Stimulated activated CD4-positive, alpha-beta T cell treated with anti-CD3 and anti-CD28 coated beads, TNF-alpha, amount 100 ng/mL, for 24 hours (primary cell): ENCODE data around the gene ATXN1.

Experiments used
- DNase-seq, 3 experiments: peaks; one replicate each; pipeline ENCODE4 v3.0.0-alpha.2; 2020; ENCODE audit warnings: low read depth in 3 of 3

ATXN1 gene

DNA sequence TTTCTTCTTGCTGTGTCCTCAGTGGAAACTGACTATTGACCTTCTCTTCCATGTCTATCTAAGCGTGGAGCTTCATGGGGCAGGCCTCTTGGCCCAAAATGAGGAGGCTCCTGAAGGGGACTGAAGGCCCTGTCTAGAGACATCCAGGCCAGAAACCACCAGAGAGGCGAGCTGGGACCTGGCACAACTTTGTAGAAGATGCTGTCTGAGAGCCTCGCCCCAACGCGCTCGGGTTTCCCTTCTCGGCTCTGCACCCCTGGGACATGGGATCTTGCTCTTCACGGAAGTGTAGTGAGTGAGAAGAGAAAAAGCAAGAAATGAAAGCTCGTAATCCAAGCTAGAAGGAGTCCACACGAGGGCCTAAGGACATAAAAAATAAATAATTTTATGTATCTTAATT is 426.1 kb downstream of the ATXN1 start:
- DNase-seq: no peak

DNA sequence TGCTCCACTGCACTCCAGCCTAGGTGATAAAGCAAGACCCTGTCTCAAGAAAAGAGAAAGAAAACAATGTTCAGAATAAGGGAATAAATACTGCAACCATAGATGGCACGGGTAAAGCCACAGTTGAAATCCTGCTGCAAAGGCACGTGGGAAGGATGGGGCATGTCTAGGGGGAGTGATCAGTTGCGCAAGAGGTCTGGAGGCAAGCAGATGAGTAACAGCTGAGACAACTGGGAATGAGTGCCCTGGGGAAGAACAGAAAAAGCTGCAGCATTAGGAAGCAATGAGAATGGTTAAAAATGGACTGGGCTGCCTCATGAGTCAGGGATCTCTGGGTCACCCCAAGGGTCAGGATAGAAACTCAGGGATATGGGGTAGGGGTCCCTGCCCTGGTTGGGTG is 426.6 kb downstream of the ATXN1 start:
- DNase-seq: no peak

DNA sequence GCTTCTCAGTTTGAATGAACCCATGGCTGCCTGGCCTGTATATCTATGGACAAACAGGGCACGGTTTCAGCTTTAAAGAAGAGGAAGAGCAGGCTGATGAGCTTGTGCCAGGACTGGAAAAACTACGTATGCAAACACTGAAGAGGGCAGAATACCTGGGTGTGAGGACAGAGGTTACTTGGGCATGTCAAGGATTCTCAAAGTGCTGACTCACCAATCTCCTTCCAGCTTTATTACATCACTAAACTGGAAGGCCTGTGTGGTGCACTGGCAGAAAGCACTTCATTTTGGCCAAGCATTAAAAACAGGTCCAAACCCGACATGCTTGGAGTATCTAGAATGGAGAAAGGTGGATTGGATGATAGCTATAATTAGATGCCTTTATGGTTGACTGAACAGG is 427.7 kb downstream of the ATXN1 start:
- no peak for DNase-seq

DNA sequence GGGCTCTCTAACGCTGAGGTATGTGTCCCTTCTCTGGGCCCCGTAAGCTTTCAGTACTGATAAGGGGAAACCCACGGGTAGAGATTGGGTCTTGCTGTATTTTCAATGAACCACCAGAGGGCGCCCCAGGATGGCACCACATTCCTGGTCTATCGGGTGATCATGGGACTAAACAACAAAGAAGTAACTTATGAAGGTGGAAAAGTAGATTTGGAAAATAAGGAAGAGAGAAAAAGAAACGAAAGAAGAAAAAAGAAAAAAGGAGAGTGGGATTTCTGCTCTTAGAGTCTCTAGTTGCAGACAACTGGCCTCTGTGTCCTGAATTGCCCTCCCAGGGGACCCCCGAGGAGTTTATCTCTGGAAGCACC is 429.1 kb downstream of the ATXN1 start:
- peak; percentile 78 to 80 (median 79) for DNase-seq

GRCh38 chr6:16331384-16332174 is 429.7 kb downstream of the ATXN1 start:
- peak; percentile 34 to 62 (median 44) for DNase-seq

- no peak for DNase-seq
Observed at GRCh38 chr6:16329233-16329632, 432.0 kb downstream of the ATXN1 start.

- DNase-seq: no peak
Observed at GRCh38 chr6:16327777-16328325, 433.4 kb downstream of the ATXN1 start.

DNA sequence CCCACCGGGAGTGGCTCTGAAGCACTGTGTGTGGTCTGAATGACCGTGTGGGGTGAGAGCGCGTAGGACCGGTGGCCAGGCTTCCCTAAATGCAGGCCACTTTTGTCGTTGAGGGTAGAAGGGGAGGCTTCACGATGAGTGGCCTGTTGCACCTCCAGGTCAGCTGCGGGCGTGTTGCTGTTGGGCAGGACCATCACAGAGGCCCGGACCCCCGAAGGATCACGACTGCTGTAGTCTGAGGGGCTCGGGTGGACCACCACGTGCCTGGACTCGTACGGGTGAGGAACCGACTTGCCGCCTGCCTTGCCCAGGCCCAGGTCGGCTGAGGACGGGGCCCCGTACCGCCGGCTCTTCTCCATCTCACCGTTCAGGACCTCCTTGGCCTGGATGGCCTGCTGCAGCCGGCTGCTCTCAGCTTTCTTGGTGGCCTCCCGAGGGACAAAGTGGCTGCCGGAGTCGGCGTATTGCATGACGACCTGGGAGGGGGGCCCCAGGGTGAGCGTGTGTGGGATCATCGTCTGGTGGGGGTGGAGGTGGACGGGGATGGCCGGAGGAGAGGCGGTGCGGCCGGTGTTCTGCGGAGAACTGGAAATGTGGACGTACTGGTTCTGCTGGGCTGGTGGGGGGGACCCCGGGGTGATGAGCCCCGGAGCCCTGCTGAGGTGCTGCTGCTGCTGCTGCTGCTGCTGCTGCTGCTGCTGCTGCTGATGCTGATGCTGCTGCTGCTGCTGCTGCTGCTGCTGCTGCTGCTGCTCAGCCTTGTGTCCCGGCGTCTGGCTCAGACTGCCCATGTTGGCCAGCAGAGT is 434.1 kb downstream of the ATXN1 start:
- no peak for DNase-seq

- no peak for DNase-seq
Observed at GRCh38 chr6:16326531-16326930, 434.7 kb downstream of the ATXN1 start.

DNA sequence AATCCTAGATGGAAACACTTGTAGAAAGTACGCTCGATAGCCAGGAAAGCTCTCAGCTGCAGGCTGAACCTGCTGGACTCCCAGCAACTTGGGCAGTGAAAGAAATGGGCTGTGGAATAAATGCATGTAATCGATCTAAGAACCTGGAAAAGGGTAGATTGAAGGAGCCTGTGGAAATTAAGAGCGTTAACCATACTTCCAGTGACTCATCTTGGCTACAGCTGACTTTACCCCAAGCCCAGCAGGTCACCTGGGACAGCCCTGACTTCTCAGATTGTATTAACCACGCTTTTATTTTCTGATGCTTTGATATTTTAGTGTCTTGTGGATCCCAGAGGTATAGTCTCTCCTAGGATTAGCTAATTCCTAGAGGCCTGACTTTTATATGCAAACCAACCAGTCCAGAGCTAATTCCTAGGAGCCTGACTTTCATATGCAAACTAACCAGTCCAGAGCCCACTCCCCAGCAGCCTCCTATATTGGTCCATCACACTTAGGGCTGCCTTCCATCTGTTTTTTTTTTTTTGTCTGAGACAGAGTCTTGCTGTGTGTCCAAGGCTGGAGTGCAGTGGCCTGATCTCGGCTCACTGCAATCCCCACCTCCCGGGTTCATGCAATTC is 436.5 kb downstream of the ATXN1 start:
- DNase-seq: no peak

DNA sequence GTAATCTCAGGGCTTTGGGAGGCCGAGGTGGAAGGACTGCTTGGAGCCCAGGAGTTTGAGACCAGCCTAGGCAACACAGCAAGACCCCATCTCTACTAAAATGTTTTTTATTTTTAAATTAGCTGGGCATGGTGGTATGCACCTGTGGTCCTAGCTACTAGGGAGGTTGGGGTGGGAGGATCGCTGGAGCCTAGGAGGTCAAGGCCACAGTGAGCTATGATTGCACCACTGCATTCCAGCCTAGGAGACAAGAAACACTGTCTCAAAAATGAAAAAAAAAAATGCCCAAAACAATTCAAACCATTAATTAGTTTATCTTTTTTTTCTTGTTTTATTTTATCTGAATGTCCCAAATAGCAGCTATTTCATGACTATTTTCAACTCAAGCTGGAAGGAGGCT is 437.1 kb downstream of the ATXN1 start:
- DNase-seq: no peak

- peak; percentile 57 to 69 (median 69) for DNase-seq
Observed at GRCh38 chr6:16322666-16323312, 438.5 kb downstream of the ATXN1 start.

DNA sequence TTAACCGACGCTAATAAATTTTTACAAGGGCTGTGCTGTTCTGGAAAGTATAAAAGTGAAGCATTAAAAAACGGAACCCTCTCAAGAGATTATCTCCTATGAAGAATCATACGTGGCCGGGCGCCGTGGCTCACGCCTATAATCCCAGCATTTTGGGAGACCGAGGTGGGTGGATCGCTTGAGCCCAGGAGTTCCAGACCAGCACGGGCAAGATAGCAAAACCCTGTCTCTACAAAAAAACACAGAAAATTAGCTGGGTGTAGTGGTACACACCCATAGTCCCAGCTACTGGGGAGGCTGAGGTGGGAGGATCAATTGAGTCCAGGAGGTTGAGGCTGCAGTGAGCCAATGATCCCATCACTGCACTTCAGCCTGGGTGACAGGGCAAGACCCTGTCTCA is 439.4 kb downstream of the ATXN1 start:
- no peak for DNase-seq

DNA sequence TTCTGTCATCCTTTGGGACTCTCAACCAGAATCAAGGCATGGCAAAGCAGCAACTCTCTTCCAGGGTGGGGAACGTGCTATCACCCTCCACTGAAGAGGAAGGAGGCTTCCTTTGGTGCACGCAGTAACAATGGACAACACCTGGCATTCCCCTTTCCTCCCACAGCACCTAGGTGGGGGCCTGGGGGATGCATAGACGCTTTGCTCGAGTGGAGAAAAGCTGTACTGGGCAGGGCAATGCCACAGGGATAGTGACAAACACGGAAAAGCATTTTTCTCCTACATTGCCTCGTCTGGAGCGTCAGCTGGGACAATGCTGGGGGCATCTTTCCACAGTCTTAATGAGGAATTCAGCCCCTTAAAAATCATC is 439.9 kb downstream of the ATXN1 start:
- DNase-seq: no peak

DNA sequence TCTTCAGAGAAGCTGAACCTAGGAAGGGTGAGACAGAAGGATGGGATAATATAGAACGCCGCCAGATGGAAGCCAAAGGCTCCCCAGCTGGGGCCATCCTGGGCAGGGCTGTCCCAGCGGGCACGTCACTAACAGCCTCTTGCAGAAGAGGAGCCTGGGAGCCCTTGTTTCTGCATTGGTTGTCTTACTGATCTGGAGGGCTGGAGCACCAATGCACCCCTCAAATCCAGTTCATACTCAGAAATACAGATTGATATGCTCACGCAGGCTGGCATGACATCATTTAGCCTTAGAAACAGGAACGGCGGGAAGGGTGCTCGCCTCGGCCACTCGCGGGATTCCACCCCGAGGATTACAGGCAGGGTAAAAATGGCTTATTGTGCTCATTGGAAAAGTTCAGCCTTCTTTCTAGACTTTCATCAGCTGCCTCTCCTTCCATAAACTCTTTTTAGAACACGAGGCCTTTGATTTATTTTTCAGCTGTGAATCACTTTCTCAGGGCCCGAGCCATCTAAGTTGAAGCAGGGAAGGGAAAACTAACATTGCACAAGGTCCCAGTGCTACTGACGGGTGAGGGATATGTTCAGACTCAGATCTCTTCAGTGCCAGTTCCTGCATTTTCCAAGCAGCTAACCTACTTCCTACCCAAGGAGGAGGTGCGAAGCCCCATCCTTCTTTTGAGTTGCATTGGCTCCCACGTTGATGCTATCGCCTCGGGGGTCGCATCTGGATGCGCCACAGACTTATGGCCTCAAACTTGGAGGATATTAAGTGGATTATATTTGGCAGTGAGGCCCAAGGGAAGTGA is 440.5 kb downstream of the ATXN1 start:
- DNase-seq: no peak

DNA sequence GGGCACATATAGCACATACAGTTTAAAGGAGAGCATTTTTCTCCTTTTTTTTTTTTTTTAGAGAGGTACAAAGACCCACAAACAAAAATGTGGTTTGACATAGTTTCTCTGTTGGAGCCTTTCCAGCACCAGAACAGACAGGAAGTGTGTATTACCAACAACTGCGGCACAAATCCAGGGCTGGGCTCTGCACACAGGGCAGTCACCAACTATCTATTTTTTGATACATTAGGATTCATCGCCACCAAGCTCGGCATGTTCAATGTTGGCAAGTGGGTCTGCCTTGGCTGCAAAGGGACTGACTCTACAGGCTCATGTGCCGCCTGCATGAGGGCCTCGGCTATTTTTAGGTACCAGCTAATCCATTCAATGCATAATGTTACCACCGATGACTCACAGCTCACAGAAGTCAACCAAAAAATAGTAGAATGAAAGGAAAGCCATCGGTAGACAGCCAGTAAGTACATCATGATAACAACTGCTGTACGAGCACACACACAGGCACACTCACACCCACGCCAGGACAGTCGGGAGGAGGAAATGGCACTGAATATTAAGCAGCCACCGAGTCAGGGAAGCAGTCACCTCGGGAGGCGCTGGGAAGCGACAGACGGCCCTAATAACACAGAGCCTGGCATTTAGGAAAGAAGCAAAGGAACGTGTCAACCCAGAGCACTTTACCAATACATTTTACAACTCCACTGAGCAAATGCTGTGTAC is 441.3 kb downstream of the ATXN1 start:
- DNase-seq: peak; percentile 49 to 63 (median 52)

GRCh38 chr6:16318953-16319720 is 442.1 kb downstream of the ATXN1 start:
- DNase-seq: no peak

DNA sequence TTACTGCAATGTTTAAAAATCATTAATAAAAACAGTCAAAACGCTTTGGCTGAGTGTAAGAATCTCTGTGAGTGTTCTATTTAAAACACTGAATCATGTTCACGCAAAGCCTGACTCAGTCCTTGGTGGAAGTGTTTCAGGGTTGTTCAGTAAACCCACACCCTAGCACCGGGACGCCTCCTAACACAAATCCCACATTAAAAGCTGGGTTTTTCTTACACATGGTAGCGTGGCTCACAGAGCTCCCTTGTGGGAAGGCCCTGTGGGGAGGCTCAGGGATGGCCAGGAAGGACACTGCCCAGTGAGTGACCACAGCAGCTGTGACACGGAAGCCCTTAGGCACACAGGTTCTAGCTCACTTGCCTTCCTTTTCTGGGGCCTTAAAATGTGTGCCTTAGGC is 442.7 kb downstream of the ATXN1 start:
- DNase-seq: peak in 2 of 3 experiments; percentile 26 to 31

DNA sequence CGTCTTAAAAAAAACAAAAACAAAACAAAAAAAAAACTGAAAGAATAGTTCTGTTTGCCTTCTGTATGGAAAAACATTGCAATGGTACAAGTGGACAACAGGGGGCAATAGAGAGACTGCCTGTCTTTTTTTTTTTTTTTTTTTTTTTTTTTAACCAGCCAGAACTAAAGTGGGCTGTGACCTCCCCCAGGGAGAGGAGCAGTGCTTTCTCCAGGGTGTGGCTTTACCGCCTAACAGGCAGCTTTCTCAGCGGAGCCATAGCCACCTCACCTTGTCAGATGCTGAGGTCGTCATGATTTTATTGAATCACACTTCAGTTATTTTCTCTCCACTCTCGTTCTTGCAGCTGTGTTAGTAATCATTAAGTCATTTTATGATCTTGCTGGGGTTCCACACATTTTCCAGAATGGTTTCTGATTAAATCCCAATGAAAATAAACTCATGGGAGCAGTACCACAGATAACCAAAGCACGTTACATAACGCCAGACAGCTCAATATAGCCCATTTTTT is 444.5 kb downstream of the ATXN1 start:
- no peak for DNase-seq
